ENCODE measurements around the gene SH3PXD2B.

DNA sequence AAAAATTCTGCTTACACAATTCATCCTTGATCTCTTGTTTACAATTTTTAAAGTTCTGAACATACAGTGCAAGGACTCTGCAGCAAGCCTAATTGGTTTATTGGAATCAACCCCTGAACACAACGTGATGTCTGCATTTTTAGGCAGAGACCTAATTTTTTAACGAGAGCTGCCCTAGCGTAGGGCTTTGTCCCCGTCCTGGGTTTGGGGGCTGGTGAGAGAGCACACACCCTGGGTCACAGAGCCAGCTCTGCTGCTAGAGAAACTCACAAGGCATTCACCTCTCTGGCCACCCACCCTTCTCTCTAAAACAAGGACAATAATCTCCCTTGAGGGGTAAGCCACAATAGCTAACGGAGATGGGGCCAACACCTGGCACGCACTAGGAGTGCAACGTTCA is 28.2 kb downstream of the SH3PXD2B start:
- no peak for TF ChIP-seq POLR2A (IDR thresholded peaks at IDR 0.05)
- TF ChIP-seq, protein P1, sequence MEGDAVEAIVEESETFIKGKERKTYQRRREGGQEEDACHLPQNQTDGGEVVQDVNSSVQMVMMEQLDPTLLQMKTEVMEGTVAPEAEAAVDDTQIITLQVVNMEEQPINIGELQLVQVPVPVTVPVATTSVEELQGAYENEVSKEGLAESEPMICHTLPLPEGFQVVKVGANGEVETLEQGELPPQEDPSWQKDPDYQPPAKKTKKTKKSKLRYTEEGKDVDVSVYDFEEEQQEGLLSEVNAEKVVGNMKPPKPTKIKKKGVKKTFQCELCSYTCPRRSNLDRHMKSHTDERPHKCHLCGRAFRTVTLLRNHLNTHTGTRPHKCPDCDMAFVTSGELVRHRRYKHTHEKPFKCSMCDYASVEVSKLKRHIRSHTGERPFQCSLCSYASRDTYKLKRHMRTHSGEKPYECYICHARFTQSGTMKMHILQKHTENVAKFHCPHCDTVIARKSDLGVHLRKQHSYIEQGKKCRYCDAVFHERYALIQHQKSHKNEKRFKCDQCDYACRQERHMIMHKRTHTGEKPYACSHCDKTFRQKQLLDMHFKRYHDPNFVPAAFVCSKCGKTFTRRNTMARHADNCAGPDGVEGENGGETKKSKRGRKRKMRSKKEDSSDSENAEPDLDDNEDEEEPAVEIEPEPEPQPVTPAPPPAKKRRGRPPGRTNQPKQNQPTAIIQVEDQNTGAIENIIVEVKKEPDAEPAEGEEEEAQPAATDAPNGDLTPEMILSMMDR (IDR thresholded peaks at IDR 0.05) = no peak

All from lower leg skin (tissue), 3 donors.